Panc1 (cell line): ENCODE data around the gene KLF2. TPM values are rescaled to one million over a fixed set of nuclear protein-coding genes. Genes with fewer than 3 reads are reported as not detected.

Experiments used
- ATAC-seq: fragments of 200-7000 bp; cut with Tn5 transposase; 2 replicates; pipeline ENCODE4 v1.9.1; 2020; ENCODE audit warnings: mild to moderate bottlenecking, moderate library complexity
- BruUV-seq: library from RNA; stranded (reverse); fragments of 400-500 nt; replicated peaks from 2 replicates; lab custom pipeline; 2021; lab: Mats Ljungman, UMichigan
- CTCF ChIA-PET: fragments of 300-600 bp; sonication (Branson Sonifier 250); formaldehyde crosslinking; loops from one replicate; lab custom pipeline; 2022; ENCODE audit warnings: antibody characterized with exemption; lab: Charles Lee
- POLR2A ChIA-PET: fragments of 300-600 bp; sonication (Branson Sonifier 250); formaldehyde crosslinking; loops from one replicate; lab custom pipeline; 2022; ENCODE audit warnings: antibody characterized with exemption; lab: Charles Lee
- DNase-seq: peaks from one replicate; pipeline ENCODE4 v3.0.0-alpha.2; 2010; ENCODE audit warnings: low read depth, low spot score
- H3K27ac ChIP-seq: 2 replicates; pipeline ENCODE4 v1.5.1; 2011; ENCODE audit warnings: mild to moderate bottlenecking, low read length, inconsistent platforms
- H3K27me3 ChIP-seq: fragments of 200-500 bp; sonication (Bioruptor generic); 2 replicates; pipeline ENCODE4 v1.6.0; 2014; ENCODE audit warnings: low read length, inconsistent platforms; ENCODE audit not compliant: control insufficient read depth, insufficient read depth
- H3K36me3 ChIP-seq: fragments of 200-500 bp; sonication (Bioruptor generic); 2 replicates; pipeline ENCODE4 v1.5.1; 2014; ENCODE audit warnings: inconsistent platforms, mild to moderate bottlenecking, low read length, moderate library complexity; ENCODE audit not compliant: control insufficient read depth, insufficient read depth
- H3K4me1 ChIP-seq: 2 replicates; pipeline ENCODE4 v1.5.1; 2011; ENCODE audit warnings: inconsistent platforms, mild to moderate bottlenecking, low read length, moderate library complexity; ENCODE audit not compliant: control insufficient read depth, insufficient read depth
- H3K4me3 ChIP-seq, 2 experiments: 2 replicates each; pipeline ENCODE4 v1.5.1; 2011 to 2012; ENCODE audit warnings: low read depth in 2 of 2, low read length in 2 of 2, mild to moderate bottlenecking in 2 of 2, inconsistent platforms in 1 of 2, moderate library complexity in 1 of 2
- H3K9me3 ChIP-seq: fragments of 200-500 bp; sonication (Bioruptor generic); 2 replicates; pipeline ENCODE4 v1.5.1; 2014; ENCODE audit warnings: low read depth, mild to moderate bottlenecking, inconsistent platforms, low read length, moderate library complexity; ENCODE audit not compliant: control insufficient read depth, insufficient read depth
- POLR2AphosphoS5 ChIP-seq: IDR thresholded peaks from 2 replicates; pipeline ENCODE4 v1.6.1; 2012; ENCODE audit warnings: mild to moderate bottlenecking, low read depth, low read length, moderate library complexity
- SIN3A ChIP-seq: IDR thresholded peaks from 2 replicates; pipeline ENCODE4 v1.6.1; 2012; ENCODE audit warnings: low read depth, mild to moderate bottlenecking, low read length, moderate library complexity, borderline replicate concordance; ENCODE audit not compliant: insufficient read depth
- TCF7L2 ChIP-seq: IDR thresholded peaks from 2 replicates; pipeline ENCODE4 v1.6.1; 2011; ENCODE audit warnings: mild to moderate bottlenecking, low read depth, low read length, inconsistent platforms
- in situ Hi-C: cut with HindIII; loops from 2 replicates; pipeline ENCODE4 v1.10.0; 2016; ENCODE audit warnings: low sequenced_read_pairs, low pct_unique_long_range_greater_than_20kb
- intact Hi-C: fragments of 100-400 bp; cut with micrococcal nuclease; formaldehyde crosslinking; loops from one replicate; pipeline ENCODE4 v1.10.0; 2022; ENCODE audit not compliant: unreplicated experiment
- total RNA-seq: library from RNA; stranded (reverse); gene quantifications from one replicate; pipeline ENCODE4 v1.2.1, GENCODE V29; 2021; ENCODE audit not compliant: unreplicated experiment
- TF ChIP-seq, protein P1 (sequence below): fragments of 450-650 bp; IDR thresholded peaks from 2 replicates; pipeline ENCODE4 v1.5.1; 2017; ENCODE audit warnings: mild to moderate bottlenecking
- TF ChIP-seq, protein P2 (sequence below), 2 experiments: IDR thresholded peaks; 2 replicates each; pipeline ENCODE4 v1.6.1; 2011 to 2012; ENCODE audit warnings: low read depth in 2 of 2, control low read depth in 1 of 2, low read length in 1 of 2, mild to moderate bottlenecking in 1 of 2, moderate library complexity in 1 of 2; ENCODE audit not compliant: insufficient read depth in 1 of 2

The KLF2 gene
- total RNA-seq, 1 experiment from 2014 or later, result 3.5 TPM

DNA sequence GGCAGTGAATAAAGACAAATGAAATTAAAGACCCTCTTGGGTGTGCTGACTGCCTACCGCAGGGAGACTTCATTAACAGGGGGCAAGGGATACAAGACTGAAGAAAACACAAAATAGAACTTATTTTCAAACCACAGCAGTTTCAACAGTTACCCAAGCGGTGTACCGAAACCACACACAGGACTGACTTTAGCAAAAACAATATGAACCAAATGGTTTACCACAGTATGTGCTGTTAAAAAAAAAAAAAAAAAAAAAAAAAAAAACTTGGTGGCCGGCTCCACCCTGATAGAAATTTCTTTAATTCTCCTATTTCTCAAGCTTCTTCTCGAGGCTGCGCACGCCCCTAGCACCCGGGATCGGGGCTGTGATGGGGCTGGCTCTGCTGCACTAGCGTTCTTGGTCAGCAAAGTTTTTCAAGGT lies 42.6 kb downstream of the KLF2 start:
- intact Hi-C loops (no loop called here), in situ Hi-C loops (no loop called here)
- Histone ChIP-seq H3K4me3 (no peak overlapping the region), H3K27me3 (no peaks in the 10 kb centered on the region), H3K36me3 (no peaks in the 10 kb centered on the region), H3K9me3 (no peaks in the 10 kb centered on the region), H3K27ac (no peak overlapping the region), H3K4me1 (no peaks in the 10 kb centered on the region)
- POLR2A ChIA-PET, result no interaction called here
- DNase-seq, result no peak
- no TSS peak for BruUV-seq
- CTCF ChIA-PET, result no interaction called here
- TF ChIP-seq TCF7L2 (no peak), POLR2AphosphoS5 (no peak), SIN3A (no peak)
- TF ChIP-seq, protein P1, sequence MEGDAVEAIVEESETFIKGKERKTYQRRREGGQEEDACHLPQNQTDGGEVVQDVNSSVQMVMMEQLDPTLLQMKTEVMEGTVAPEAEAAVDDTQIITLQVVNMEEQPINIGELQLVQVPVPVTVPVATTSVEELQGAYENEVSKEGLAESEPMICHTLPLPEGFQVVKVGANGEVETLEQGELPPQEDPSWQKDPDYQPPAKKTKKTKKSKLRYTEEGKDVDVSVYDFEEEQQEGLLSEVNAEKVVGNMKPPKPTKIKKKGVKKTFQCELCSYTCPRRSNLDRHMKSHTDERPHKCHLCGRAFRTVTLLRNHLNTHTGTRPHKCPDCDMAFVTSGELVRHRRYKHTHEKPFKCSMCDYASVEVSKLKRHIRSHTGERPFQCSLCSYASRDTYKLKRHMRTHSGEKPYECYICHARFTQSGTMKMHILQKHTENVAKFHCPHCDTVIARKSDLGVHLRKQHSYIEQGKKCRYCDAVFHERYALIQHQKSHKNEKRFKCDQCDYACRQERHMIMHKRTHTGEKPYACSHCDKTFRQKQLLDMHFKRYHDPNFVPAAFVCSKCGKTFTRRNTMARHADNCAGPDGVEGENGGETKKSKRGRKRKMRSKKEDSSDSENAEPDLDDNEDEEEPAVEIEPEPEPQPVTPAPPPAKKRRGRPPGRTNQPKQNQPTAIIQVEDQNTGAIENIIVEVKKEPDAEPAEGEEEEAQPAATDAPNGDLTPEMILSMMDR, result no peak
- TF ChIP-seq, protein P2, sequence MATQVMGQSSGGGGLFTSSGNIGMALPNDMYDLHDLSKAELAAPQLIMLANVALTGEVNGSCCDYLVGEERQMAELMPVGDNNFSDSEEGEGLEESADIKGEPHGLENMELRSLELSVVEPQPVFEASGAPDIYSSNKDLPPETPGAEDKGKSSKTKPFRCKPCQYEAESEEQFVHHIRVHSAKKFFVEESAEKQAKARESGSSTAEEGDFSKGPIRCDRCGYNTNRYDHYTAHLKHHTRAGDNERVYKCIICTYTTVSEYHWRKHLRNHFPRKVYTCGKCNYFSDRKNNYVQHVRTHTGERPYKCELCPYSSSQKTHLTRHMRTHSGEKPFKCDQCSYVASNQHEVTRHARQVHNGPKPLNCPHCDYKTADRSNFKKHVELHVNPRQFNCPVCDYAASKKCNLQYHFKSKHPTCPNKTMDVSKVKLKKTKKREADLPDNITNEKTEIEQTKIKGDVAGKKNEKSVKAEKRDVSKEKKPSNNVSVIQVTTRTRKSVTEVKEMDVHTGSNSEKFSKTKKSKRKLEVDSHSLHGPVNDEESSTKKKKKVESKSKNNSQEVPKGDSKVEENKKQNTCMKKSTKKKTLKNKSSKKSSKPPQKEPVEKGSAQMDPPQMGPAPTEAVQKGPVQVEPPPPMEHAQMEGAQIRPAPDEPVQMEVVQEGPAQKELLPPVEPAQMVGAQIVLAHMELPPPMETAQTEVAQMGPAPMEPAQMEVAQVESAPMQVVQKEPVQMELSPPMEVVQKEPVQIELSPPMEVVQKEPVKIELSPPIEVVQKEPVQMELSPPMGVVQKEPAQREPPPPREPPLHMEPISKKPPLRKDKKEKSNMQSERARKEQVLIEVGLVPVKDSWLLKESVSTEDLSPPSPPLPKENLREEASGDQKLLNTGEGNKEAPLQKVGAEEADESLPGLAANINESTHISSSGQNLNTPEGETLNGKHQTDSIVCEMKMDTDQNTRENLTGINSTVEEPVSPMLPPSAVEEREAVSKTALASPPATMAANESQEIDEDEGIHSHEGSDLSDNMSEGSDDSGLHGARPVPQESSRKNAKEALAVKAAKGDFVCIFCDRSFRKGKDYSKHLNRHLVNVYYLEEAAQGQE (IDR thresholded peaks at IDR 0.05; ENCODE audit: insufficient read depth in 1 of 2, low read depth in 2 of 2, low read length in 1 of 2), result no peak
- ATAC-seq, result no peak

DNA sequence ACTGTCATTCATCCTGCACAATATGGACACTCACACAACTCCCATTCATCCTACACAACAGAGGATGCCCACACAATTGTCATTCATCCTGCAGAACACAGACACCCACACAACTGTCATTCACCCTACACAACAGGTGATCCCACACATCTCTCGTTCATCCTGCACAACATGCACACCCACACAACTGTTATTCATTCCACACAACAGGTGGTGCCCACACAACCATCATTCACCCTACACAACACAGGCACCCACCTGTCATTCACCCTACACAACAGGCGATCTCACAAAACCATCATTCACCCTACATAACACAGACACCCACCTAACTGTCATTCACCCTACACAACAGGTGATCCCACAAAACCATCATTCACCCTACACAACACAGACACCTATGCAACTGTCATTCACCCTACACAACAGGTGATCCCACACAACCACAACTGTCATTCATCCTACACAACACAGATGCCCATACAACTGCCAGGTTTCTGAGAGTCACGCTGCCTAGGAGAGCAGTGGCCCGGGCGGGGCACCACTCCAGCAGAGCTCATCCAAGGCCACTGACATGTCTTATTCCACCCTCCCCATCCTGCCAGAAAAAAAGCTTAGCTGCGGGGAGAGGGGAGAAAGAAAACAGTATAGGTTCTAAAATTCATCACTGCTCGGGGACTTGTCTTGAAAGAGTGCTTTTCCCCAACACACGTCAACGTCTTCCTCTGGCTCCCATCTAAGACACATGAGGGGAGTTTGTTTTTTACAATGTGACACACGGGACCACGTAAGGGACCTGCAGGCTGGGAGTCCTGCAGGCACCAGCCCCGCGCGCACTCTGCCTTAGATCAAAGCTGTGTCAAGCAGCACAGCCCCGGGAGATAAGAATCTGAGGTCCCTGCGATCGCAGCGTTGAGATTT lies 44.0 kb downstream of the KLF2 start:
- no TSS peak for BruUV-seq

More for the DNA sequence above, 44.0 kb downstream of the KLF2 start:
- intact Hi-C loops (no loop called here), in situ Hi-C loops (no loop called here)
- Histone ChIP-seq H3K36me3 (no peaks in the 10 kb centered on the region), H3K4me1 (no peaks in the 10 kb centered on the region), H3K4me3 (no peak overlapping the region), H3K9me3 (no peaks in the 10 kb centered on the region), H3K27ac (no peak overlapping the region), H3K27me3 (no peaks in the 10 kb centered on the region)
- CTCF ChIA-PET, result no interaction called here
- POLR2A ChIA-PET, result no interaction called here
- DNase-seq (no peak), ATAC-seq (no peak)
- TF ChIP-seq SIN3A (no peak), TCF7L2 (no peak), POLR2AphosphoS5 (no peak)
- TF ChIP-seq, protein P1, result no peak
- TF ChIP-seq, protein P2 (IDR thresholded peaks at IDR 0.05; ENCODE audit: insufficient read depth in 1 of 2, low read depth in 2 of 2, low read length in 1 of 2), result no peak
